Stimulated activated CD4-positive, alpha-beta T cell treated with anti-CD3 and anti-CD28 coated beads, Interleukin-4, amount 100 ng/mL, for 4 hours (primary cell): ENCODE results near the gene BCO2.

ENCODE experiments used
- DNase-seq, 2 experiments: peaks; one replicate each; pipeline ENCODE4 v3.0.0-alpha.2; 2020

The BCO2 gene

DNA sequence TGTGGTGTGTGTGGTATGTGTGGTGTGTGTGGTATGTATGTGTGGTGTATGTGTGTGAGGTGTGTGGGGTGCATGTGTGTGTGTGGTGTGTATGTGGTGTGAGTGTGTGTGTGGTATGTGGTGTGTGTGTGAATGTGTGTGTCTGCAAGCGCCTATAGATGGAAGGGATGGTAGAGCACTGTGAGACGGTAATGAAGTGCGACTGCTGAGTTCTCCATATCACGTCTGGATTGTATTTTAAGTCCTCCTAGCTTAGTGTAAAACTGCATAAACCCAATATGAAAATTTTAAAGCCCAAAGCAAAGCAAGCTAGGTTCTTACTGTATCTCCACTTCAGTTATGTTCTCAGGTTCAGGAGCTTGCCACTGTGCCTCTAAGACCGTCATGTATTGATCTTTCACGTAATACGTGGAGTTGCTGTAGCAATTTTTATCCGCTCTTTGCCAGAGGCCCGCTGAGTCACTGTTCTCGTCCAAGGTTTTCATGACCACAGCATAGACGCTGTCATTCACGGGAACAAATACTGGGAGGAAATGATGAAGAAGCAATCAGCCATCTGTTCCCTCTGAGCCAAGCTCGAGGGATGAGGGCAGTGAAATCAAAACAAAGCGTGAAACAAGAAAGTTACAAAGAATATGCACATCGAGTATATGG, 79.9 kb downstream of the BCO2 start:
- DNase-seq, result no peak

GRCh38 chr11:112260490-112260889, 85.2 kb downstream of the BCO2 start, which contains the start of gene PLET1:
Gene PLET1 (minus strand): TSS chr11:112260860. CDS start chr11:112260589, 271 bp downstream.
- DNase-seq, result no peak

DNA sequence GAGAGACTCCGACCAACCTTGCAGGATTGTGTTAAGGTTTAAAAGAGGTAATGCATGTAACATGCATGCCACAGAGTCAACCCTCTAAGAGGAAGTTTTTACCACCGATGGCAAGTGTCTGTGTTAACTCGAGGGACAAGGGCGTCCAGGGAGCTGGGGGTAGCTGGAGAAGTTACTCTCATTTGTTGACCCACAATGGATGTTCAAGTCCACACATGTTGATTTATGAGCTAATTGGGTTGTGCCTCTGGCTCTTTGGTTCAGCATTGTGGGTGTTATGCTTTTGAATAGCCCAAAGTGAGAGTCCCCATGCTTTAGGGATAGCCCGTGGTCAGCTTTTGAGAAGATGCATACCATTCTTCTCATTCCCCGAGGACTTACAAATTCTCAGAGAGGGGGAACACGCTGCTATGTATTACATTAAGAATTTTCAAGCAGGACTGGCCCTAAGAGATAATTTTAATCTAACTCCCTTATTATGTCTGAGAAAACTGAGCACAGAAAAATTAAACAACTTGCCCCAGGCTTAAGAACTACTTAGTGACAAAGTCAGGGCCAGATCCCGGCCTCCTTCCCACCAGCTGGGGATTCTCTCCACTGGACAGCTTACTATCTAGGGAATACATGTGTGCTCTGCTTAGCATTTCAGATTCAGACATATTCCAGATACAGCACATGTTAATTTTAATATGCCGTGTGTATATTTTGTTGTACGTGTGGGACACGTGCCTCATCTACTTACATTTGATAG, 90.5 kb downstream of the BCO2 start:
- no peak for DNase-seq

GRCh38 chr11:112266410-112266778, 91.1 kb downstream of the BCO2 start:
- DNase-seq, result no peak

- no peak for DNase-seq
Measured at GRCh38 chr11:112267188-112267591, 91.9 kb downstream of the BCO2 start.

DNA sequence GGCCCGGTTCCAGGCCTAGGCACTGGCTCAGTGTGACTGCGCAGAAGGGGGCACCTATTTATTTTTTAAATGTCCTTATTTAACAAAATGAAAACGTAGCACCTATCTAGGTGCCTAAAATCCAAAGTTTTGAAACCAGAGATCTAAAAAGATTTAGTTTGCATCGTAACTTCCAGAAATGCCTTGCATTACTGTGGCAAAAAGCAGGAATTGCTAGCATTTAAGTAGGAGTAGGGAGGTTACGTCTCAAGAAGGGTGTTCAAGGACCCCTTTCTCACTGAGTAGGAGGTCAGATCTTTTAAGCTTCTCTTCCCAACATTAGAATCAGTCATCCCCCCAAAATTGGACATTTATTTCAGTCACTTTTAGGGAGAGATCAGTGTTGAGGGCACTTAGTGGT, 93.1 kb downstream of the BCO2 start:
- DNase-seq, result no peak
